Upper lobe of left lung (tissue), 6 donors: ENCODE data around the gene COPS7A. TPM values are rescaled to one million over a fixed set of nuclear protein-coding genes. Genes with fewer than 3 reads are reported as not detected.

Experiments
- ATAC-seq, 2 donors: fragments of 200-7000 bp; cut with Tn5 transposase; one replicate each; pipeline ENCODE4 v1.9.1; 2022; ENCODE audit warnings: mild to moderate bottlenecking in 2 of 2, moderate library complexity in 2 of 2; ENCODE audit not compliant: low FRiP score in 2 of 2
- DNase-seq, 2 donors: peaks; one replicate each; pipeline ENCODE4 v3.0.0-alpha.2; 2019 to 2020
- H3K27ac ChIP-seq, 4 donors: fragments of 200-600 bp; sonication (generic); one replicate each; pipeline ENCODE4 v1.5.1; 2016 to 2019
- H3K27me3 ChIP-seq, 4 donors: fragments of 200-600 bp; sonication (generic); one replicate each; pipeline ENCODE4 v1.5.1; 2017 to 2019
- H3K36me3 ChIP-seq, 4 donors: fragments of 200-600 bp; sonication (generic); one replicate each; pipeline ENCODE4 v1.5.1; 2016 to 2019
- H3K4me1 ChIP-seq, 4 donors: fragments of 200-600 bp; sonication (generic); one replicate each; pipeline ENCODE4 v1.5.1; 2018 to 2019
- H3K4me3 ChIP-seq, 4 donors: fragments of 200-600 bp; sonication (generic); one replicate each; pipeline ENCODE4 v1.5.1; 2017 to 2019; ENCODE audit warnings: mild to moderate bottlenecking in 2 of 4, moderate library complexity in 1 of 4
- H3K9me3 ChIP-seq, 4 donors: fragments of 200-600 bp; sonication (generic); one replicate each; pipeline ENCODE4 v1.5.1; 2018 to 2019
- EP300 ChIP-seq, 4 donors: sonication (generic); formaldehyde crosslinking; IDR thresholded peaks; one replicate each; pipeline ENCODE4 v1.5.1; 2017; ENCODE audit warnings: antibody characterized with exemption in 4 of 4, control low read depth in 2 of 4
- POLR2A ChIP-seq, 4 donors: fragments of 450-650 bp; IDR thresholded peaks; one replicate each; pipeline ENCODE4 v1.5.1; 2016 to 2017; ENCODE audit warnings: antibody characterized with exemption in 4 of 4, mild to moderate bottlenecking in 2 of 4
- POLR2AphosphoS5 ChIP-seq, 2 donors: sonication (generic); formaldehyde crosslinking; IDR thresholded peaks; one replicate each; pipeline ENCODE4 v1.5.1; 2017; ENCODE audit warnings: antibody characterized with exemption in 2 of 2
- WGBS, 2 donors: methylation state at CpG; one replicate each; pipeline ENCODE4 v1.1.5; 2017 to 2018; 5-methylcytosine and 5-hydroxymethylcytosine counted together
- total RNA-seq, 6 donors: library from RNA; depleted of rRNA in 4 of 6; stranded (reverse); fragments of >200 nt in 4 of 6; gene quantifications; one replicate each; pipeline versions ENCODE4 v1.1.0 to v1.2.1, GENCODE V29; 2016 to 2021
- TF ChIP-seq, protein P1 (sequence below), 6 experiments: fragments of 450-650 bp in 4 of 6; fragments of 200-600 bp in 2 of 6; sonication (generic) in 2 of 6; IDR thresholded peaks; one replicate each; pipeline ENCODE4 v1.5.1; 2016 to 2019; ENCODE audit warnings: antibody characterized with exemption in 6 of 6
- donor health status: DM: no; HTN: no; CAD: no; lungs with moderate emphysema.
- donor health status: DM: no; HTN: yes; CAD: no; lungs with severe emphysema.

COPS7A gene
- total RNA-seq, 6 donors from 2014 or later = 36.9 to 70.2 (median 63.0) TPM

GRCh38 chr12:6771509-6772330 is 47.9 kb downstream of the COPS7A start:
- no peaks in the 10 kb centered on the region for H3K9me3 ChIP-seq
- WGBS, 2 donors = 70 to 75% methylated on average over 12 of the region's 12 CpGs
- peaks cover 0 to 2% (median 0%) of the 10 kb centered on the region in 4 donors for H3K27me3 ChIP-seq
- H3K27ac ChIP-seq = peak overlapping the region in 3 of 4 donors; percentile 56 to 73 (median 72)
- TF ChIP-seq POLR2A (IDR thresholded peaks at IDR 0.05) = no peak
- no peak for TF ChIP-seq EP300 (IDR thresholded peaks at IDR 0.05)
- no peak for TF ChIP-seq POLR2AphosphoS5 (IDR thresholded peaks at IDR 0.05)
- TF ChIP-seq, protein P1, sequence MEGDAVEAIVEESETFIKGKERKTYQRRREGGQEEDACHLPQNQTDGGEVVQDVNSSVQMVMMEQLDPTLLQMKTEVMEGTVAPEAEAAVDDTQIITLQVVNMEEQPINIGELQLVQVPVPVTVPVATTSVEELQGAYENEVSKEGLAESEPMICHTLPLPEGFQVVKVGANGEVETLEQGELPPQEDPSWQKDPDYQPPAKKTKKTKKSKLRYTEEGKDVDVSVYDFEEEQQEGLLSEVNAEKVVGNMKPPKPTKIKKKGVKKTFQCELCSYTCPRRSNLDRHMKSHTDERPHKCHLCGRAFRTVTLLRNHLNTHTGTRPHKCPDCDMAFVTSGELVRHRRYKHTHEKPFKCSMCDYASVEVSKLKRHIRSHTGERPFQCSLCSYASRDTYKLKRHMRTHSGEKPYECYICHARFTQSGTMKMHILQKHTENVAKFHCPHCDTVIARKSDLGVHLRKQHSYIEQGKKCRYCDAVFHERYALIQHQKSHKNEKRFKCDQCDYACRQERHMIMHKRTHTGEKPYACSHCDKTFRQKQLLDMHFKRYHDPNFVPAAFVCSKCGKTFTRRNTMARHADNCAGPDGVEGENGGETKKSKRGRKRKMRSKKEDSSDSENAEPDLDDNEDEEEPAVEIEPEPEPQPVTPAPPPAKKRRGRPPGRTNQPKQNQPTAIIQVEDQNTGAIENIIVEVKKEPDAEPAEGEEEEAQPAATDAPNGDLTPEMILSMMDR (IDR thresholded peaks at IDR 0.05) = peak in 1 of 6 experiments; percentile 5
- ATAC-seq (no peak), DNase-seq (no peak)
- peaks cover 41 to 61% (median 47%) of the 10 kb centered on the region in 4 donors for H3K4me1 ChIP-seq
- H3K4me3 ChIP-seq = peak overlapping the region in 2 of 4 donors; percentile 19 to 24
- peaks cover 0 to 21% (median 19%) of the 10 kb centered on the region in 4 donors for H3K36me3 ChIP-seq

DNA sequence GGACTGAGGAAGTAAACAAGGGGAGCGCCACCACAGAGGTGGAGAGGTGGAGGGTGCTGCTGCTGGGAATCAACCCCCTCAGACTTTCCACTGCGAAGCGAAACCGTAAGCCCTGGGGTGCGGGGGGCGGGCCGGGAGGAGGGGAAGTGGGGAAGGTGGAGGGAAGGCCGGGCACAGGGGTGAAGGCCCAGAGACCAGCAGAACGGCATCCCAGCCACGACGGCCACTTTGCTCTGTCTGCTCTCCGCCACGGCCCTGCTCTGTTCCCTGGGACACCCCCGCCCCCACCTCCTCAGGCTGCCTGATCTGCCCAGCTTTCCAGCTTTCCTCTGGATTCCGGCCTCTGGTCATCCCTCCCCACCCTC is 48.5 kb downstream of the COPS7A start, which contains the start of gene LAG3:
Gene LAG3, plus strand, starts transcription at position 190 of the 365 bp plus-strand sequence. CDS start 333 bp downstream, outside the sequence.
- H3K27me3 ChIP-seq = peaks cover 0 to 2% (median 0%) of the 10 kb centered on the region in 4 donors
- peaks cover 40 to 60% (median 46%) of the 10 kb centered on the region in 4 donors for H3K4me1 ChIP-seq
- WGBS, 2 donors = 45 to 59% methylated on average over 9 to 15 of the region's 15 CpGs
- TF ChIP-seq, protein P1 (IDR thresholded peaks at IDR 0.05) = no peak
- no peak for TF ChIP-seq POLR2AphosphoS5 (IDR thresholded peaks at IDR 0.05)
- TF ChIP-seq POLR2A (IDR thresholded peaks at IDR 0.05) = no peak
- no peak for TF ChIP-seq EP300 (IDR thresholded peaks at IDR 0.05)
- DNase-seq = peak in 1 of 2 donors; percentile 77
- ATAC-seq = peak in 1 of 2 donors; percentile 8
- peak within 1 kb of the TSS in 3 of 4 donors; percentile 17 to 38 (median 32) for H3K4me3 ChIP-seq
- peak within 1 kb of the TSS in 3 of 4 donors; percentile 56 to 73 (median 72) for H3K27ac ChIP-seq
- H3K9me3 ChIP-seq = no peaks in the 10 kb centered on the region
- H3K36me3 ChIP-seq = peaks cover 0 to 21% (median 19%) of the 10 kb centered on the region in 4 donors

DNA sequence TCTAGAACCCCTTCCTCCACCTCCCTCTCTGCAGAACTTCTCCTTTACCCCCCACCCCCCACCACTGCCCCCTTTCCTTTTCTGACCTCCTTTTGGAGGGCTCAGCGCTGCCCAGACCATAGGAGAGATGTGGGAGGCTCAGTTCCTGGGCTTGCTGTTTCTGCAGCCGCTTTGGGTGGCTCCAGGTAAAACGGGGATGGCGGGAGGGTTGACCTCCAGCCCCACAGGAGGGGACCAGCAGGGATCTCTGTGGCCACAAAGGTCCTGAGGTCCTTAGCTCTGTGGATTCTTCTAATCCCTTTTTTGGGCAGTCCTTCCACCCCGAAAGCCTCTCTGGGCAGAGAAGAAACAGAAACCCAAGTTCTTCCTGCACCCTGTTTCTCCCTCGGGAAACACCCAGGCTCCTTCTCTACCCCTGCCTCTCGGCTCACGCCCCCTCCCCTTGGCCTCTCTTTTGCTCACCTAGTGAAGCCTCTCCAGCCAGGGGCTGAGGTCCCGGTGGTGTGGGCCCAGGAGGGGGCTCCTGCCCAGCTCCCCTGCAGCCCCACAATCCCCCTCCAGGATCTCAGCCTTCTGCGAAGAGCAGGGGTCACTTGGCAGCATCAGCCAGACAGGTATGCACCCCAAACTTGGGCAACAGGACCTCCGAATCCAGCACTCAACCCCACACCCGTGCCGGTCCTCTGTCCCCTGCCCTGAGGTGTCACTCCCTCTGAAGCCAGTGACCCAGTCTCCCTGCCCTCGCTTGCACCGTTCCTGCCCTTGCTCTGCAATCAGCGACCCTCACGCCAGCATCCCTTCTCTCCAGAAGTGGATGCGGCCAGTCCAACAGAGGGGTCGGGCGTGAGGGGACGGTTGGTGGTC is 49.1 kb downstream of the COPS7A start:
- Histone ChIP-seq H3K36me3 (peaks cover 0 to 21% (median 19%) of the 10 kb centered on the region in 4 donors), H3K9me3 (no peaks in the 10 kb centered on the region), H3K27me3 (peaks cover 0 to 2% (median 0%) of the 10 kb centered on the region in 4 donors), H3K4me3 (peak overlapping the region in 3 of 4 donors; percentile 17 to 38 (median 32)), H3K27ac (peak overlapping the region in 3 of 4 donors; percentile 56 to 73 (median 72)), H3K4me1 (peaks cover 34 to 54% (median 42%) of the 10 kb centered on the region in 4 donors)
- ATAC-seq = no peak
- 72 to 80% methylated on average over 17 of the region's 21 CpGs for WGBS, 2 donors
- TF ChIP-seq, protein P1 (IDR thresholded peaks at IDR 0.05) = no peak
- no peak for TF ChIP-seq POLR2AphosphoS5 (IDR thresholded peaks at IDR 0.05)
- no peak for TF ChIP-seq EP300 (IDR thresholded peaks at IDR 0.05)
- TF ChIP-seq POLR2A (IDR thresholded peaks at IDR 0.05) = no peak
- DNase-seq = no peak

- DNase-seq (peak in 1 of 2 donors; percentile 80), ATAC-seq (no peak)
- Histone ChIP-seq H3K27me3 (peaks cover 0 to 2% (median 0%) of the 10 kb centered on the region in 4 donors), H3K9me3 (no peaks in the 10 kb centered on the region), H3K4me1 (peaks cover 34 to 54% (median 42%) of the 10 kb centered on the region in 4 donors), H3K4me3 (peak overlapping the region in 3 of 4 donors; percentile 17 to 38 (median 32)), H3K36me3 (peaks cover 0 to 21% (median 19%) of the 10 kb centered on the region in 4 donors), H3K27ac (peak overlapping the region in 2 of 4 donors; percentile 56 to 73)
- TF ChIP-seq, protein P1 (IDR thresholded peaks at IDR 0.05) = no peak
- TF ChIP-seq POLR2AphosphoS5 (IDR thresholded peaks at IDR 0.05) = no peak
- no peak for TF ChIP-seq EP300 (IDR thresholded peaks at IDR 0.05)
- no peak for TF ChIP-seq POLR2A (IDR thresholded peaks at IDR 0.05)
- 41 to 53% methylated on average over 9 to 23 of the region's 60 CpGs for WGBS, 2 donors
Observed at GRCh38 chr12:6773590-6774351, 49.9 kb downstream of the COPS7A start.
